HEK293 (cell line): ENCODE data around the gene WDR91.

Experiments used
- CTCF ChIA-PET: fragments of 350-600 bp; formaldehyde crosslinking; extraction: SDS; loops from one replicate; lab custom pipeline; 2021; ENCODE audit warnings: antibody characterized with exemption; lab: Yijun Ruan, JAX
- POLR2A ChIA-PET: fragments of 300-600 bp; formaldehyde crosslinking; extraction: SDS; loops from one replicate; lab custom pipeline; 2020; ENCODE audit warnings: antibody characterized with exemption, inconsistent platforms; lab: Yijun Ruan, JAX
- H3K27ac ChIP-seq: fragments of 200-500 bp; sonication (Bioruptor generic); 2 replicates; pipeline ENCODE4 v1.5.1; 2014; ENCODE audit warnings: low read depth, low read length, control low read depth, inconsistent platforms; ENCODE audit errors: extremely low read depth
- H3K36me3 ChIP-seq, 2 experiments: fragments of 200-500 bp in 1 of 2; sonication (Bioruptor generic) in 1 of 2; 1 replicate in 1 of 2; 2 replicates in 1 of 2; pipeline ENCODE4 v1.5.1; 2014 to 2017; ENCODE audit warnings: inconsistent platforms in 2 of 2, low read length in 2 of 2; ENCODE audit not compliant: control insufficient read depth in 2 of 2, insufficient read depth in 1 of 2
- H3K4me1 ChIP-seq: fragments of 200-500 bp; sonication (Bioruptor generic); 2 replicates; pipeline ENCODE4 v1.5.1; 2014; ENCODE audit warnings: mild to moderate bottlenecking, low read length, inconsistent platforms; ENCODE audit not compliant: control insufficient read depth, insufficient read depth
- H3K4me3 ChIP-seq: 2 replicates; pipeline ENCODE4 v1.5.1; 2011; ENCODE audit warnings: low read depth, mild to moderate bottlenecking, control low read depth, low read length, moderate library complexity
- H3K9me3 ChIP-seq: fragments of 200-500 bp; sonication (Bioruptor generic); 2 replicates; pipeline ENCODE4 v1.5.1; 2014; ENCODE audit warnings: low read depth, low read length, inconsistent platforms; ENCODE audit not compliant: control insufficient read depth, insufficient read depth
- ATF2 ChIP-seq: fragments of 450-650 bp; formaldehyde crosslinking; IDR thresholded peaks from 2 replicates; pipeline ENCODE4 v1.5.1; 2016; ENCODE audit warnings: missing biosample characterization, missing genetic modification characterization, low read depth
- CTCF ChIP-seq: fragments of 450-650 bp; formaldehyde crosslinking; IDR thresholded peaks from 2 replicates; pipeline ENCODE4 v1.5.1; 2016; ENCODE audit warnings: missing biosample characterization, missing genetic modification characterization
- OSR2 ChIP-seq: fragments of 450-650 bp; formaldehyde crosslinking; IDR thresholded peaks from 2 replicates; pipeline ENCODE4 v1.5.1; 2016; ENCODE audit warnings: missing biosample characterization, missing genetic modification characterization
- SALL2 ChIP-seq: fragments of 450-650 bp; formaldehyde crosslinking; IDR thresholded peaks from 2 replicates; pipeline ENCODE4 v1.5.0; 2017; ENCODE audit warnings: missing biosample characterization, mild to moderate bottlenecking, missing genetic modification characterization, borderline replicate concordance
- SCRT2 ChIP-seq: fragments of 450-650 bp; formaldehyde crosslinking; IDR thresholded peaks from 2 replicates; pipeline ENCODE4 v1.5.1; 2016; ENCODE audit warnings: missing biosample characterization, missing genetic modification characterization
- TCF7L2 ChIP-seq: IDR thresholded peaks from 2 replicates; pipeline ENCODE4 v1.6.1; 2011; ENCODE audit warnings: low read depth, mild to moderate bottlenecking, inconsistent platforms, low read length, moderate library complexity, borderline replicate concordance
- TRIM28 ChIP-seq: IDR thresholded peaks from 2 replicates; pipeline ENCODE4 v1.6.1; 2011; ENCODE audit warnings: low read length, control low read depth, borderline replicate concordance
- YY2 ChIP-seq: fragments of 450-650 bp; formaldehyde crosslinking; IDR thresholded peaks from 2 replicates; pipeline ENCODE4 v1.5.1; 2016; ENCODE audit warnings: missing biosample characterization, missing genetic modification characterization
- ZBTB20 ChIP-seq: fragments of 450-650 bp; formaldehyde crosslinking; IDR thresholded peaks from 2 replicates; pipeline ENCODE4 v1.5.1; 2016; ENCODE audit warnings: missing biosample characterization, missing genetic modification characterization
- ZBTB21 ChIP-seq: fragments of 450-650 bp; formaldehyde crosslinking; IDR thresholded peaks from 2 replicates; pipeline ENCODE4 v1.5.1; 2017; ENCODE audit warnings: missing biosample characterization, missing genetic modification characterization
- ZBTB7A ChIP-seq: fragments of 450-650 bp; formaldehyde crosslinking; IDR thresholded peaks from 2 replicates; pipeline ENCODE4 v1.5.1; 2016; ENCODE audit warnings: low read depth, missing biosample characterization, missing genetic modification characterization
- ZNF10 ChIP-seq: fragments of 450-650 bp; formaldehyde crosslinking; IDR thresholded peaks from 2 replicates; pipeline ENCODE4 v1.5.1; 2017; ENCODE audit warnings: missing biosample characterization, missing genetic modification characterization
- ZNF366 ChIP-seq: fragments of 450-650 bp; formaldehyde crosslinking; conservative IDR thresholded peaks from 2 replicates; pipeline ENCODE4 v1.5.1; 2016; ENCODE audit warnings: missing biosample characterization, missing genetic modification characterization
- ZNF488 ChIP-seq: fragments of 450-650 bp; formaldehyde crosslinking; IDR thresholded peaks from 2 replicates; pipeline ENCODE4 v1.5.1; 2016; ENCODE audit warnings: missing biosample characterization, missing genetic modification characterization
- ZNF501 ChIP-seq: fragments of 450-650 bp; formaldehyde crosslinking; IDR thresholded peaks from 2 replicates; pipeline ENCODE4 v1.5.1; 2016; ENCODE audit warnings: missing biosample characterization, missing genetic modification characterization
- ZNF513 ChIP-seq: fragments of 450-650 bp; IDR thresholded peaks from 2 replicates; pipeline ENCODE4 v1.5.1; 2018; ENCODE audit warnings: missing biosample characterization, missing genetic modification characterization
- ZNF514 ChIP-seq: fragments of 450-650 bp; formaldehyde crosslinking; IDR thresholded peaks from 2 replicates; pipeline ENCODE4 v1.5.1; 2016; ENCODE audit warnings: missing biosample characterization, missing genetic modification characterization
- ZNF629 ChIP-seq: fragments of 450-650 bp; formaldehyde crosslinking; IDR thresholded peaks from 2 replicates; pipeline ENCODE4 v1.5.1; 2017; ENCODE audit warnings: missing biosample characterization, missing genetic modification characterization
- ZNF654 ChIP-seq: fragments of 450-650 bp; formaldehyde crosslinking; IDR thresholded peaks from 2 replicates; pipeline ENCODE4 v1.5.1; 2016; ENCODE audit warnings: low read depth, missing biosample characterization, missing genetic modification characterization
- ZNF677 ChIP-seq: fragments of 450-650 bp; IDR thresholded peaks from 2 replicates; pipeline ENCODE4 v1.5.0; 2018; ENCODE audit warnings: missing biosample characterization, mild to moderate bottlenecking, missing genetic modification characterization, moderate library complexity
- ZNF777 ChIP-seq: fragments of 450-650 bp; formaldehyde crosslinking; IDR thresholded peaks from 2 replicates; pipeline ENCODE4 v1.5.1; 2017; ENCODE audit warnings: missing biosample characterization, missing genetic modification characterization, borderline replicate concordance
- ZNF791 ChIP-seq: fragments of 450-650 bp; formaldehyde crosslinking; IDR thresholded peaks from 2 replicates; pipeline ENCODE4 v1.5.1; 2016; ENCODE audit warnings: missing biosample characterization, missing genetic modification characterization
- TF ChIP-seq, protein P1 (sequence below): fragments of 450-650 bp; formaldehyde crosslinking; IDR thresholded peaks from 2 replicates; pipeline ENCODE4 v1.5.1; 2017; ENCODE audit warnings: missing biosample characterization, missing genetic modification characterization
- TF ChIP-seq, protein P2 (sequence below): fragments of 450-650 bp; formaldehyde crosslinking; IDR thresholded peaks from 2 replicates; pipeline ENCODE4 v1.5.1; 2016; ENCODE audit warnings: missing biosample characterization, missing genetic modification characterization
- TF ChIP-seq, protein P3 (sequence below): fragments of 450-650 bp; formaldehyde crosslinking; optimal IDR thresholded peaks from 2 replicates; pipeline ENCODE3; 2016; ENCODE audit warnings: missing biosample characterization, mild to moderate bottlenecking, missing genetic modification characterization

WDR91 gene

GRCh38 chr7:135150072-135150782 lies 61.1 kb downstream of the WDR91 start (continued):
- TF ChIP-seq, protein P1, sequence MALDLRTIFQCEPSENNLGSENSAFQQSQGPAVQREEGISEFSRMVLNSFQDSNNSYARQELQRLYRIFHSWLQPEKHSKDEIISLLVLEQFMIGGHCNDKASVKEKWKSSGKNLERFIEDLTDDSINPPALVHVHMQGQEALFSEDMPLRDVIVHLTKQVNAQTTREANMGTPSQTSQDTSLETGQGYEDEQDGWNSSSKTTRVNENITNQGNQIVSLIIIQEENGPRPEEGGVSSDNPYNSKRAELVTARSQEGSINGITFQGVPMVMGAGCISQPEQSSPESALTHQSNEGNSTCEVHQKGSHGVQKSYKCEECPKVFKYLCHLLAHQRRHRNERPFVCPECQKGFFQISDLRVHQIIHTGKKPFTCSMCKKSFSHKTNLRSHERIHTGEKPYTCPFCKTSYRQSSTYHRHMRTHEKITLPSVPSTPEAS (tag by site-specific recombination), result no peak
- TF ChIP-seq ZNF791 (tag by site-specific recombination) (no peak), ZNF654 (tag by site-specific recombination) (no peak), ZNF677 (tag by site-specific recombination) (no peak), TCF7L2 (no peak)
- TF ChIP-seq, protein P2, sequence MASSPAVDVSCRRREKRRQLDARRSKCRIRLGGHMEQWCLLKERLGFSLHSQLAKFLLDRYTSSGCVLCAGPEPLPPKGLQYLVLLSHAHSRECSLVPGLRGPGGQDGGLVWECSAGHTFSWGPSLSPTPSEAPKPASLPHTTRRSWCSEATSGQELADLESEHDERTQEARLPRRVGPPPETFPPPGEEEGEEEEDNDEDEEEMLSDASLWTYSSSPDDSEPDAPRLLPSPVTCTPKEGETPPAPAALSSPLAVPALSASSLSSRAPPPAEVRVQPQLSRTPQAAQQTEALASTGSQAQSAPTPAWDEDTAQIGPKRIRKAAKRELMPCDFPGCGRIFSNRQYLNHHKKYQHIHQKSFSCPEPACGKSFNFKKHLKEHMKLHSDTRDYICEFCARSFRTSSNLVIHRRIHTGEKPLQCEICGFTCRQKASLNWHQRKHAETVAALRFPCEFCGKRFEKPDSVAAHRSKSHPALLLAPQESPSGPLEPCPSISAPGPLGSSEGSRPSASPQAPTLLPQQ (tag by site-specific recombination), result no peak

DNA sequence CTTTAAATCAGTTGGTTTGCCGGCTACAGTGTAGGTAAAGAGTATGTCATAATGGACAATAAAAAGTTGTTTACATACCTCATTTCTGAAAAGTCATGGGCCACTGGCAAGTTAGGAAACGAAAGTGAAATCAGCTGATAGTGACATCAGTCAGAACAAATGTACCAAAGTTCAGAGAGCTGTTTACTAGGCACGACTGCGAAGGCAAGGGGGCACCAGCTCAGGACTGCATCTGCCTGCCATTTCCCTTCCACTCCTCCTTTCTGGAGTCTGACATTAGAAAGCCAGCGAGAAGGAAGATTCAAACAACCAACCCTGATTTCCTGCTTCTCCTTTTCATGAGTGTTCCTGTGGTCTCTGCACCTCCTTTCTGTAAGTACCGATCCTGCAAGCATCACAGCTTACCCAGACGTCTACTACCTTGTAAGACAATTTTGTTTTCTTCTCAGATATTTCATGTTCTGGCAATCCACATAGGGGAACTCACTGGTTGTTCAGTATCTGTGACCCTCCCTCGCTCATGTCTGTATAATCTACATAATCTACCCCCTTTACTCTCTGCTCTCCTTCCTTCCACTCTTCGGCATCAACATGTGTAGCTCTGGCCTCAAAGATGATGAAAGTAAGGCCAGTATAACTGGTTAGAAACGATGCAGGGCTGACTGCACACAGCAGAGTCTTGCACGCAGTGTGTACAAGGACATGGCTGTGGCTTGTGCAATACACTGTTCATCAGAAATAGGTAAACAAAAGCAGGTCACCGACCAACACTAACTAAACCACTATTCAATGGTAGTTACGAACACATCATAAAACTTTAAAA lies 63.2 kb downstream of the WDR91 start, which contains the start of gene TMEM140:
Gene TMEM140 (plus strand): TSS at position 174 of the 823 bp plus-strand sequence. CDS start 16,370 bp downstream, outside the sequence.
- Histone ChIP-seq H3K4me3 (no peak within 1 kb of the TSS), H3K4me1 (no peaks in the 10 kb centered on the region), H3K36me3 (no peaks in the 10 kb centered on the region), H3K9me3 (no peaks in the 10 kb centered on the region), H3K27ac (no peak within 1 kb of the TSS)
- ChIA-PET CTCF (interaction anchor here (0.6 kb wide), 1 partner anchor 178 kb away, joined by 3 read pairs; no protein-coding TSS in a partner anchor), POLR2A (interaction anchor here (0.9 kb wide), 1 partner anchor 14 kb away, joined by 3 read pairs; no protein-coding TSS in a partner anchor)
- no peak for TF ChIP-seq ZNF777
- TF ChIP-seq ZBTB20 (tag by site-specific recombination), result no peak
- TF ChIP-seq YY2 (tag by site-specific recombination), result no peak
- TF ChIP-seq OSR2 (tag by site-specific recombination), result no peak
- TF ChIP-seq SALL2 (tag by site-specific recombination), result no peak
- TF ChIP-seq TRIM28, result no peak
- TF ChIP-seq ZNF514 (tag by site-specific recombination), result no peak
- TF ChIP-seq ZNF501 (tag by site-specific recombination), result no peak
- TF ChIP-seq ZNF488, result no peak
- TF ChIP-seq, protein P3, sequence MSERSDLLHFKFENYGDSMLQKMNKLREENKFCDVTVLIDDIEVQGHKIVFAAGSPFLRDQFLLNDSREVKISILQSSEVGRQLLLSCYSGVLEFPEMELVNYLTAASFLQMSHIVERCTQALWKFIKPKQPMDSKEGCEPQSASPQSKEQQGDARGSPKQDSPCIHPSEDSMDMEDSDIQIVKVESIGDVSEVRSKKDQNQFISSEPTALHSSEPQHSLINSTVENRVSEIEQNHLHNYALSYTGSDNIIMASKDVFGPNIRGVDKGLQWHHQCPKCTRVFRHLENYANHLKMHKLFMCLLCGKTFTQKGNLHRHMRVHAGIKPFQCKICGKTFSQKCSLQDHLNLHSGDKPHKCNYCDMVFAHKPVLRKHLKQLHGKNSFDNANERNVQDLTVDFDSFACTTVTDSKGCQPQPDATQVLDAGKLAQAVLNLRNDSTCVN, result no peak
- 0 out of 2 replicates have a peak, but pooled peaks have one; percentile 8 for TF ChIP-seq SCRT2 (tag by site-specific recombination)
- peak; percentile 52; the same call in 1 of the 2 replicates for TF ChIP-seq ZNF366 (tag by site-specific recombination)
- TF ChIP-seq ZBTB7A (tag by site-specific recombination), result no peak
- peak; percentile 70 for TF ChIP-seq ZNF629 (tag by site-specific recombination)
- TF ChIP-seq CTCF, result no peak
- TF ChIP-seq ZNF513 (tag by site-specific recombination), result no peak
- TF ChIP-seq ZBTB21 (tag by site-specific recombination), result peak; percentile 42; the same call in 1 of the 2 replicates
- TF ChIP-seq ATF2 (tag by site-specific recombination), result peak; percentile 29; the same call in 1 of the 2 replicates
- no peak for TF ChIP-seq ZNF10 (tag by site-specific recombination)
